Hepatocyte (in vitro differentiated cells): ENCODE results near the gene ZNF438.

ENCODE experiments used
- CTCF ChIP-seq: fragments of 200-600 bp; sonication (generic); IDR thresholded peaks from 2 replicates; pipeline ENCODE4 v1.5.1; 2016; ENCODE audit warnings: antibody characterized with exemption, mild to moderate bottlenecking; ENCODE audit not compliant: poor library complexity
- EZH2 ChIP-seq: fragments of 200-600 bp; sonication (generic); IDR thresholded peaks from 2 replicates; pipeline ENCODE4 v1.6.1; 2016; ENCODE audit warnings: antibody characterized with exemption, mild to moderate bottlenecking, borderline replicate concordance
- EZH2phosphoT487 ChIP-seq: fragments of 200-600 bp; sonication (generic); IDR thresholded peaks from one replicate; pipeline ENCODE4 v1.6.1; 2018; ENCODE audit warnings: antibody characterized with exemption, mild to moderate bottlenecking, low read depth, moderate library complexity; ENCODE audit not compliant: unreplicated experiment, severe bottlenecking

GRCh38 chr10:30816820-30817171, 214.9 kb downstream of the ZNF438 start:
- TF ChIP-seq CTCF (no peak), EZH2 (no peak), EZH2phosphoT487 (no peak)
